Endodermal cell (in vitro differentiated cells): Measurements from ENCODE around the gene FRMPD2. TPM values are rescaled to one million over a fixed set of nuclear protein-coding genes. Genes with fewer than 3 reads are reported as not detected.

Source experiments
- DNase-seq: peaks from one replicate; pipeline ENCODE4 v3.0.0-alpha.2; 2017
- H3K27ac ChIP-seq: 2 replicates; pipeline ENCODE4 v1.5.1; 2013; ENCODE audit warnings: mild to moderate bottlenecking, low read depth, low read length, moderate library complexity
- H3K27me3 ChIP-seq: 2 replicates; pipeline ENCODE4 v1.6.1; 2013; ENCODE audit warnings: mild to moderate bottlenecking, low read length, moderate library complexity; ENCODE audit not compliant: insufficient read depth, control insufficient read depth, poor library complexity, severe bottlenecking
- H3K36me3 ChIP-seq: 2 replicates; pipeline ENCODE4 v1.7.0; 2013; ENCODE audit warnings: mild to moderate bottlenecking, low read length, moderate library complexity; ENCODE audit not compliant: control insufficient read depth, insufficient read depth
- H3K4me1 ChIP-seq: one replicate; pipeline ENCODE4 v1.7.0; 2013; ENCODE audit warnings: low read length; ENCODE audit not compliant: control insufficient read depth, insufficient read depth
- H3K4me3 ChIP-seq: 2 replicates; pipeline ENCODE4 v1.5.1; 2013; ENCODE audit warnings: mild to moderate bottlenecking, low read length, moderate library complexity
- H3K9ac ChIP-seq: 2 replicates; pipeline ENCODE4 v1.6.1; 2013; ENCODE audit warnings: mild to moderate bottlenecking, low read length, moderate library complexity; ENCODE audit not compliant: poor library complexity, severe bottlenecking; ENCODE audit errors: extremely low read depth
- H3K9me3 ChIP-seq: 2 replicates; pipeline ENCODE4 v1.6.1; 2013; ENCODE audit warnings: mild to moderate bottlenecking, low read length, moderate library complexity; ENCODE audit not compliant: control insufficient read depth
- H3K27ac Mint-ChIP-seq: 2 replicates; pipeline ENCODE4 v1.8.0; 2020; ENCODE audit warnings: mixed read lengths
- H3K27me3 Mint-ChIP-seq: 2 replicates; pipeline ENCODE4 v1.8.0; 2021; ENCODE audit warnings: mild to moderate bottlenecking, mixed read lengths; ENCODE audit not compliant: insufficient read depth
- H3K36me3 Mint-ChIP-seq: 2 replicates; pipeline ENCODE4 v1.8.0; 2020; ENCODE audit warnings: low read depth, mixed read lengths
- H3K4me1 Mint-ChIP-seq: 2 replicates; pipeline ENCODE4 v1.8.0; 2020; ENCODE audit warnings: mixed read lengths
- H3K4me3 Mint-ChIP-seq: 2 replicates; pipeline ENCODE4 v1.8.0; 2020; ENCODE audit warnings: mild to moderate bottlenecking, moderate library complexity, mixed read lengths
- H3K9me3 Mint-ChIP-seq: 2 replicates; pipeline ENCODE4 v1.8.0; 2020; ENCODE audit warnings: mild to moderate bottlenecking, mixed read lengths
- CTCF ChIP-seq: fragments of 200-600 bp; sonication (generic); conservative IDR thresholded peaks from 2 replicates; pipeline ENCODE4 v1.5.0; 2021; ENCODE audit warnings: antibody characterized with exemption, mild to moderate bottlenecking
- WGBS, 2 experiments: methylation state at CpG; one replicate each; pipeline versions ENCODE4 v1.1.5 to v1.1.7; 2013; ENCODE audit warnings: missing lambda C conversion rate in 2 of 2, mixed read lengths in 1 of 2; ENCODE audit not compliant: insufficient coverage in 1 of 2, insufficient read length in 1 of 2; 5-methylcytosine and 5-hydroxymethylcytosine counted together
- long read RNA-seq, 4 experiments: library from polyadenylated mRNA in 2 of 4; library from RNA in 1 of 4; library from capped mRNA in 1 of 4; stranded (forward) in 3 of 4; unstranded in 1 of 4; transcript quantifications; one replicate each; pipeline ENCODE4 v2.0.0, GENCODE V29; 2020 to 2021; ENCODE audit warnings: inconsistent platforms in 1 of 4
- polyA plus RNA-seq, 2 experiments: library from polyadenylated mRNA; stranded (reverse); fragments of 50-300 nt; gene quantifications; one replicate each; pipeline ENCODE4 v1.2.3, GENCODE V29; 2013
- total RNA-seq, 2 donors: library from RNA; stranded (reverse); fragmentation: NEBNext Ultra II Directional in 1 of 2; extraction: Animal tissue kit (Norgen Biotek cat#: 25700) in 1 of 2; gene quantifications; 2 replicates in 1 of 2; 3 replicates in 1 of 2; pipeline ENCODE4 v1.2.1, GENCODE V29; 2021

The FRMPD2 gene
- 1 to 10 TPM in 1 of 2 donors, under 1 TPM in 1; 0.44 to 1.5 TPM for total RNA-seq
- 0.28 TPM for polyA plus RNA-seq (2013, experiment 1 of 2)
- polyA plus RNA-seq (2013, experiment 2 of 2): 0.37 TPM
- long read RNA-seq, experiment 1, partial matches to known transcripts: 0 of 1 reads
- long read RNA-seq, experiment 1, other reads (novel, unspliced or antisense): 1 of 1 reads
- long read RNA-seq, experiment 2: 0 reads
- long read RNA-seq, experiment 3, partial matches to known transcripts: 2 of 3 reads
- long read RNA-seq, experiment 3, other reads (novel, unspliced or antisense): 1 of 3 reads
- long read RNA-seq, experiment 4: 0 reads

- peak; percentile 80 for DNase-seq
- H3K36me3 ChIP-seq: no peaks in the 10 kb centered on the region
- H3K36me3 Mint-ChIP-seq: no peaks in the 10 kb centered on the region
- H3K27ac ChIP-seq: no peak within 1 kb of the TSS
- peaks cover 33% of the 10 kb centered on the region for H3K4me1 Mint-ChIP-seq
- no peak within 1 kb of the TSS for H3K4me3 Mint-ChIP-seq
- H3K27me3 Mint-ChIP-seq: peaks cover 2% of the 10 kb centered on the region
- H3K9me3 ChIP-seq: no peaks in the 10 kb centered on the region
- WGBS, 2 experiments: 61 to 69% methylated on average over 6 to 8 of the region's 8 CpGs
- H3K9ac ChIP-seq: no peak within 1 kb of the TSS
- H3K9me3 Mint-ChIP-seq: peaks cover 2% of the 10 kb centered on the region
- no peak for TF ChIP-seq CTCF
- H3K4me3 ChIP-seq: peak within 1 kb of the TSS; percentile 30
- H3K4me1 ChIP-seq: peaks cover 7% of the 10 kb centered on the region
- peak within 1 kb of the TSS; percentile 74 for H3K27ac Mint-ChIP-seq
- no peaks in the 10 kb centered on the region for H3K27me3 ChIP-seq
Observed at GRCh38 chr10:48274636-48275035, at the start of gene FRMPD2. FRMPD2 (minus strand) TSS chr10:48274696; CDS start chr10:48274567, 129 bp downstream.

GRCh38 chr10:48322017-48322416 is 47.5 kb upstream of the FRMPD2 start:
- DNase-seq: no peak
- Mint-ChIP-seq H3K36me3 (peaks cover 13% of the 10 kb centered on the region), H3K27ac (no peak overlapping the region), H3K27me3 (no peaks in the 10 kb centered on the region), H3K9me3 (no peaks in the 10 kb centered on the region), H3K4me1 (peaks cover 17% of the 10 kb centered on the region), H3K4me3 (no peak overlapping the region)
- Histone ChIP-seq H3K9me3 (no peaks in the 10 kb centered on the region), H3K27ac (no peak overlapping the region), H3K36me3 (no peaks in the 10 kb centered on the region), H3K27me3 (no peaks in the 10 kb centered on the region), H3K9ac (no peak overlapping the region), H3K4me3 (no peak overlapping the region), H3K4me1 (no peaks in the 10 kb centered on the region)
- WGBS, 2 experiments: 86 to 95% methylated on average over 1 to 3 of the region's 3 CpGs
- TF ChIP-seq CTCF: no peak

- peaks cover 3% of the 10 kb centered on the region for H3K4me1 Mint-ChIP-seq
- no peak overlapping the region for H3K4me3 ChIP-seq
- H3K36me3 Mint-ChIP-seq: peaks cover 10% of the 10 kb centered on the region
- TF ChIP-seq CTCF: no peak
- peak; percentile 69 for DNase-seq
- no peak overlapping the region for H3K27ac ChIP-seq
- H3K4me1 ChIP-seq: peaks cover 4% of the 10 kb centered on the region
- 49 to 60% methylated on average over 5 to 8 of the region's 8 CpGs for WGBS, 2 experiments
- no peak overlapping the region for H3K9ac ChIP-seq
- no peak overlapping the region for H3K4me3 Mint-ChIP-seq
- no peaks in the 10 kb centered on the region for H3K27me3 ChIP-seq
- H3K27me3 Mint-ChIP-seq: no peaks in the 10 kb centered on the region
- H3K9me3 ChIP-seq: no peaks in the 10 kb centered on the region
- no peak overlapping the region for H3K27ac Mint-ChIP-seq
- no peaks in the 10 kb centered on the region for H3K9me3 Mint-ChIP-seq
- H3K36me3 ChIP-seq: no peaks in the 10 kb centered on the region
Observed at GRCh38 chr10:48317321-48317990, 43.0 kb upstream of the FRMPD2 start.
